Activated CD8-positive, alpha-beta T cell treated with anti-CD3 and anti-CD28 coated beads for 36 hours (primary cell): Measurements from ENCODE around the gene OLFM1. TPM values are rescaled to one million over a fixed set of nuclear protein-coding genes. Genes with fewer than 3 reads are reported as not detected.

Experiments
- ATAC-seq: fragments of 200-7000 bp; cut with Tn5 transposase; one replicate; pipeline ENCODE4 v1.10.0; 2021; ENCODE audit warnings: mild to moderate bottlenecking, moderate library complexity
- CTCF ChIA-PET: fragments of 350-600 bp; sonication (Branson Sonifier 250); formaldehyde crosslinking; loops from one replicate; lab custom pipeline; 2021; ENCODE audit warnings: antibody characterized with exemption; lab: Charles Lee
- POLR2A ChIA-PET: fragments of 350-600 bp; sonication (Branson Sonifier 250); formaldehyde crosslinking; loops from one replicate; lab custom pipeline; 2021; ENCODE audit warnings: antibody characterized with exemption; lab: Charles Lee
- DNase-seq: peaks from one replicate; pipeline ENCODE4 v3.0.0-alpha.2; 2020
- H3K27ac Mint-ChIP-seq: one replicate; pipeline ENCODE4 v1.8.0; 2021; ENCODE audit warnings: mild to moderate bottlenecking, mixed read lengths
- H3K27me3 Mint-ChIP-seq: one replicate; pipeline ENCODE4 v1.8.0; 2021; ENCODE audit warnings: mixed read lengths
- H3K36me3 Mint-ChIP-seq: one replicate; pipeline ENCODE4 v1.8.0; 2021; ENCODE audit warnings: low read depth, mixed read lengths
- H3K4me1 Mint-ChIP-seq: one replicate; pipeline ENCODE4 v1.8.0; 2021; ENCODE audit warnings: low read depth, mixed read lengths
- H3K4me3 Mint-ChIP-seq: one replicate; pipeline ENCODE4 v1.8.0; 2021; ENCODE audit warnings: mild to moderate bottlenecking, moderate library complexity, mixed read lengths
- H3K9me3 Mint-ChIP-seq: one replicate; pipeline ENCODE4 v1.8.0; 2021; ENCODE audit warnings: mixed read lengths
- intact Hi-C: fragments of 100-400 bp; cut with micrococcal nuclease; formaldehyde crosslinking; loops from one replicate; pipeline ENCODE4 v1.10.0; 2022
- total RNA-seq, 2 experiments: library from RNA; stranded (reverse); gene quantifications; one replicate each; pipeline ENCODE4 v1.2.3, GENCODE V29; 2021
- TF ChIP-seq, protein P1 (sequence below): fragments of 200-600 bp; IDR thresholded peaks from one replicate; pipeline ENCODE4 v1.8.0; 2022; ENCODE audit warnings: antibody characterized with exemption, mild to moderate bottlenecking

Gene OLFM1
- total RNA-seq, 2 experiments from 2014 or later = not detected

DNA sequence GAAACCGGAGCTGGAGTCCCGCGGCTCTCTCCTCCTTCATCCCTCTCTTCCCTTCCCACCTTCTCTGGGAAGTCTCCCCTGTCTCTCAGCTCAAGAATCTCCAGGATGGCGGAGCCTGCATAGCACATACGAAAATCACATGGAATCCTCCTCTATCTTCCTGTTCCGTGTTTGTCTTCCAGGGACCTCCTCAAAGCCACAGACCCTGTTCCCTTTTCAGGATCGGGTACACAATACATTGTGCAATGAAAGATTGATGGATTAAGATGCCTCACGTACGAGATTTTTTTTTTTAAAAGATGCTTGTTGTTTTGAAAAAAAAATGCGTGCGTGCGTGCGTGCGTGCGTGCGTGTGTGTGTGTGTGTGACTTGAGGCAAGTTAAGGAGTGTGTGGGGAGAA is 46.6 kb upstream of the OLFM1 start:
- Mint-ChIP-seq H3K27me3 (no peaks in the 10 kb centered on the region), H3K36me3 (no peaks in the 10 kb centered on the region), H3K4me3 (no peak overlapping the region), H3K27ac (no peak overlapping the region), H3K4me1 (no peaks in the 10 kb centered on the region), H3K9me3 (no peaks in the 10 kb centered on the region)
- ATAC-seq (no peak), DNase-seq (no peak)
- CTCF ChIA-PET = no interaction called here
- intact Hi-C loops = no loop called here
- TF ChIP-seq, protein P1, sequence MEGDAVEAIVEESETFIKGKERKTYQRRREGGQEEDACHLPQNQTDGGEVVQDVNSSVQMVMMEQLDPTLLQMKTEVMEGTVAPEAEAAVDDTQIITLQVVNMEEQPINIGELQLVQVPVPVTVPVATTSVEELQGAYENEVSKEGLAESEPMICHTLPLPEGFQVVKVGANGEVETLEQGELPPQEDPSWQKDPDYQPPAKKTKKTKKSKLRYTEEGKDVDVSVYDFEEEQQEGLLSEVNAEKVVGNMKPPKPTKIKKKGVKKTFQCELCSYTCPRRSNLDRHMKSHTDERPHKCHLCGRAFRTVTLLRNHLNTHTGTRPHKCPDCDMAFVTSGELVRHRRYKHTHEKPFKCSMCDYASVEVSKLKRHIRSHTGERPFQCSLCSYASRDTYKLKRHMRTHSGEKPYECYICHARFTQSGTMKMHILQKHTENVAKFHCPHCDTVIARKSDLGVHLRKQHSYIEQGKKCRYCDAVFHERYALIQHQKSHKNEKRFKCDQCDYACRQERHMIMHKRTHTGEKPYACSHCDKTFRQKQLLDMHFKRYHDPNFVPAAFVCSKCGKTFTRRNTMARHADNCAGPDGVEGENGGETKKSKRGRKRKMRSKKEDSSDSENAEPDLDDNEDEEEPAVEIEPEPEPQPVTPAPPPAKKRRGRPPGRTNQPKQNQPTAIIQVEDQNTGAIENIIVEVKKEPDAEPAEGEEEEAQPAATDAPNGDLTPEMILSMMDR = no peak
- POLR2A ChIA-PET = no interaction called here

DNA sequence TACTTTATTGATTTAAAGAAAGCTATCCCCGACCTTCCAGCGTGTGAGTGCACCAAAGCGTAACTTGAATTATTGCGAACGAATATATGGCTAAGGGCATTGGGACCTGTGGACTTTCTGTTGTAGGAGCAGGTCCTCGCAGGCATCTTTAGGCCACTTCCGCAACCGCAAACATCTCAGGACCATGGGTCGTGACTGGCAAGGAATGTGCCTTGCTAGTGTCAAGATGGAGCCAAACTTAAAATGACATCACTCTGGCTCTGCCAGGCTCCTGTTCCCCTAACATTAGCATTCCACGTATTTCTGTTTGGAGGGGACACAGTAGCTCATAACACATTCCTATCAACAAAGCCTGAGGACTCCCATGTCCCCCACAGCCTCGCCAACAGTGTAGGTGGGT is 44.1 kb upstream of the OLFM1 start:
- CTCF ChIA-PET = no interaction called here
- Mint-ChIP-seq H3K27me3 (no peaks in the 10 kb centered on the region), H3K4me3 (no peak overlapping the region), H3K36me3 (no peaks in the 10 kb centered on the region), H3K4me1 (no peaks in the 10 kb centered on the region), H3K27ac (no peak overlapping the region), H3K9me3 (no peaks in the 10 kb centered on the region)
- ATAC-seq (no peak), DNase-seq (no peak)
- intact Hi-C loops = no loop called here
- POLR2A ChIA-PET = no interaction called here
- TF ChIP-seq, protein P1 = no peak

DNA sequence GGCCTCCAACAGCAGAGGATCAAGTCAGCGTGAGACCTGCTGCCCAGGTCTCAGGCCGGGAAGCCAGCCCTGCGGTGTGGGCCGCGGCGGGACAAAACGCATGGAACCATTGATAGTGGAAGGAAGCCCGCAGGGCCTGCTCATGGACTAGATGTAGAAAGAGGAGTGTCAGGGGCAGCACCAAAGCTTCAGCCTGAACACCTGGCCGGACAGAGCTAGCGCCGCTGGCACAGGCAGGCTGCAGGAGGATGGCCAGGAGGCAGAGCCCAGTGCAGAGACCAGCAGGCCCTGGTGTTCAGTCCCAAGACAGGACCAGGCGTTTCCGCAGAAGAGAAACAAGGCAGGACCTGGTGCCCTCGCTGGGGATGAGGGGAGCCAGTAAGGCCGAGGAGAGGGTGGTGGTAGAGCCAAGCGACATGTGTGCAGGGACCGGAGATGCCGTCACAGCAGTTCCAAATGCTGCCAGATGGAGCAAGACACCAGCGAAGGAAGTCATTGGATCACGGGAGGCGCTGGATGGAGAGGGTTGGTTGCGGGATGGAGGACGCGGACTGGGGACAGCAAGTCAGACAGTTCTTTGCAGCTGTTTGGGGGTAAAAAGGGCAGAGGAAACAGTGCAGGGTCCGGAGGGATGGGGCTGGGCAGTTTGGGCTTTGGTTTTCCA is 42.1 kb upstream of the OLFM1 start:
- Mint-ChIP-seq H3K9me3 (no peaks in the 10 kb centered on the region), H3K27ac (no peak overlapping the region), H3K4me3 (no peak overlapping the region), H3K36me3 (no peaks in the 10 kb centered on the region), H3K4me1 (no peaks in the 10 kb centered on the region), H3K27me3 (no peaks in the 10 kb centered on the region)
- ATAC-seq (no peak), DNase-seq (no peak)
- CTCF ChIA-PET = no interaction called here
- POLR2A ChIA-PET = no interaction called here
- intact Hi-C loops = no loop called here
- TF ChIP-seq, protein P1 = no peak

DNA sequence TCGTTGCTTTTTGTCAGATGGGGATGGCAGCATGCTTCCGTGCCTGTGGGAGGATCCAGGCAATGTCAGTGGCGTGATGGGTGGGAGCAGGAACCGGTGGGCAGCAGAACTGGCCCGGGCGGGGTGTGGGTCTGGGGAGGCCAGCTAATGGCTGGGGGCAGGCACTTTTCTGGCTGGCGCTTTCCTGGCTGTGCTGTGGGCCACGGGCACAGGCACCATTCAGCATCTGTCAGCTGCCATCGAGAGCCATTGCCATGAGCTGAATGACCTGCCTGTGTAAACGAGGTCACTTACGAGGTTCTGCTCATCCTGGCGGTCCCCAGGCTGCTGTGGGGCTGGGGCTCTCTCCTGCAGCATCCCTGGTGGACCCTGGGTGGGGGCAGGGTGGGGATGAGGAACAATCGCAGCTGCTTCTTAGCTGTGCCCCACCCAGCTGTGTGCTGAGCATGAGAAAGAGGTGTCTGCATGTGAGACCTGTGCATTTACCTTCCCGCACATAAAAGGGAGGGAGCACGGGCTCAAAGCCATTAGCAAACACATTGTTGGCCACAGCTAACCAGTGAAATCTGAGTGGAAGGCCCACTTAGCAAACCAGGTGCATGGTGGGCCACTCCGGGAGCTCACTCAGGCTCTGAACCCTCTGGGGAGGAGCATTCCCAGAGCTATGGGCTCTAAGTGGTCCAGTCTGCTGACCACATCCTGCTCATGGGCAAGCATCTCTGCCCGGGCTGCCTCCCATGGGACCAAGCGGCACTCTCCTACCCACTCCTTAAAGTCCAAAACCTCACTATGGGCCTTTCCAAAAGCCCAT is 41.3 kb upstream of the OLFM1 start:
- ChIA-PET CTCF (no interaction called here), POLR2A (no interaction called here)
- no peak for DNase-seq
- Mint-ChIP-seq H3K4me1 (no peaks in the 10 kb centered on the region), H3K27ac (no peak overlapping the region), H3K36me3 (no peaks in the 10 kb centered on the region), H3K9me3 (no peaks in the 10 kb centered on the region), H3K27me3 (no peaks in the 10 kb centered on the region), H3K4me3 (no peak overlapping the region)
- ATAC-seq = no peak
- intact Hi-C loops = no loop called here
- TF ChIP-seq, protein P1 = no peak

DNA sequence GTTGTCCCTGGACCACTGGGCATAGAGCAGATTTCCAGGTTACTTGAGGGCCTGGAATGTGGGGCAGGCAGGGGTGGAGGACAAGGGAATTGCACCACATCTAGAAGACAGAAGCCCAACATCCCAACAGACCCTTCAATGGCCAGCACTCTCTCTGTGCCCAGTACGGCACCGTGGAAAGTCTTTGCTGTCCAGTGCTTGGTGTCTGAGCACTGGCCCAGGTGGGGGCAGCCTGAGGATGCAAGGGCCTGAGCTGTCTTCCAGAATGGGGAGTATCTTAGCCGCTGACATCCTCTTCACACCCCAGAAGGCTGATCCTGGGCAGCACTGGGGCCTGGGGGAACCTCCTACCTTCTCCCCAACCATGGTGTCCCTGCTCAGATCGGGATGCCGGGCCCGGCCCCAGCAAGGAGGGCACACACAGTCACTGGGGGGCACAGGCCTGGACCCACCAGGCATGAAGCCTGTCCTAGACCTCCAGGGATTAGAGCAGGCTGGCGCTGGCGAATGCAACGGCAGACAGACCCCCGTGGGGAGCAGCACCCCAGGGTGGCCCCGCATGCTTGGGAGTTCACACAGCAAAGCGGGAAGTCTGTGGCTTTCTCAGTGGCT is 40.6 kb upstream of the OLFM1 start:
- DNase-seq = no peak
- ChIA-PET POLR2A (no interaction called here), CTCF (no interaction called here)
- ATAC-seq = no peak
- Mint-ChIP-seq H3K36me3 (no peaks in the 10 kb centered on the region), H3K27ac (no peak overlapping the region), H3K9me3 (no peaks in the 10 kb centered on the region), H3K4me1 (no peaks in the 10 kb centered on the region), H3K4me3 (no peak overlapping the region), H3K27me3 (no peaks in the 10 kb centered on the region)
- TF ChIP-seq, protein P1 = no peak
- intact Hi-C loops = no loop called here
